Left cardiac atrium (tissue), 4 donors: Measurements from ENCODE around the gene ADRA1B. TPM values are rescaled to one million over a fixed set of nuclear protein-coding genes. Genes with fewer than 3 reads are reported as not detected.

ENCODE experiments used
- ATAC-seq, 2 donors: fragments of 200-7000 bp; cut with Tn5 transposase; one replicate each; pipeline ENCODE4 v1.9.1; 2020; ENCODE audit warnings: mild to moderate bottlenecking in 2 of 2, moderate library complexity in 2 of 2
- DNase-seq: peaks from one replicate; pipeline ENCODE4 v3.0.0-alpha.2; 2020
- intact Hi-C, 2 donors: fragments of 100-400 bp; cut with DNase I; formaldehyde crosslinking; loops; one replicate each; pipeline versions ENCODE4 v1.14.1 to v1.15.1; 2022 to 2023
- long read RNA-seq: library from polyadenylated mRNA; unstranded; transcript quantifications from one replicate; pipeline ENCODE4 v2.0.0, GENCODE V29; 2021
- total RNA-seq, 2 donors: library from RNA; stranded (reverse); fragmentation: NEBNext Ultra II Directional; extraction: Animal tissue kit (Norgen Biotek cat#: 25700); gene quantifications; one replicate each; pipeline ENCODE4 v1.2.1, GENCODE V29; 2021
- donor health status: DM: no; HTN: yes; CAD: no.
- donor health status: DM: no; HTN: yes; CAD: no; lungs with severe emphysema.
- donor health status: DM: yes; HTN: yes; CAD: no.
- donor health status: Dilated cardiomyopathy.

Gene ADRA1B
- total RNA-seq = 1 to 10 TPM; 1.8 to 2.9 TPM
- long read RNA-seq = 0 reads

DNA sequence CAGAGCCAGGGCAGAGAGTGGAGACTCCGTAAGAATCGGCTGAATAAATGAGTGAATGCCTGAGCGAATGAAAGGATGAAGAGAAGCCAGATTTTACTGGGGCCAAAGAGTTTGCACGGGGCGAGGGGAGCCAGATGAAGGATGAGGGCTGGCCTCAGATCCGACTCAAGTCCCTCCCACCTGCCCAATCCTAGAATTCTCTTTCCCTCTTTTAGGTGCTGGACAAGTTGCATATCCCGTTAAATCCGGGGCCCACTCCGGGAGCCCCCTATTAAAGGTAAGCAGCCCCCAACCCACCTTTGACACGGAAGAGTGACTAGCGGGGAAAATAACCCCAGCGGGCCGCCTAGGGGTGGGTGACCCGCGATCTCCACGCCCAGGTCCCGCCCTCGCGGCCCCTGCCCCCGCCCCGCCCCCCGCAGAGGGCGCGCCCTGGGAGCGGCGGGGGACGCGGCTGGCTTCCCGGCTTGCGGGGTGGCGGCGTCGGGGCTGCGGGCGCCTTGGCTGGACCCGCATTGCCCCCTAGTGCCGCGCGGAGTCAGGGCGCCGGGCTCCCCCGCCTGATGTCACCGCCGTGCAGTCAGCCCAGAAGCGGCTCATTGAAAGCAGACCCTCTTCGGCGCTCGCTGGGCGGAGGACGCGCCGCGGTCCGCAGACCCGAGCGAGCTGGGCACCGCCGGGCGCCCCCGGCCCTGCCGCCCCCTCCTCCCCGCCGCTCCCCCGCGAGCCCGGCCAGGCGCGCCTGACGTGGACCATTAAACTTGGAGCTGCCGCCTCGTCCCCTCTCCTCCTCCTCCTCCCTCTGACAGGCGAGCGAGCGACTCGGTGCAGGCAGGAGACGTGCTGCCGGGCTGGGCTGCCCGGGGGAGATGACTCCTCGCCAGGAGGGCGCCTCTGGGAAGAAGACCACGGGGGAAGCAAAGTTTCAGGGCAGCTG, at the start of gene ADRA1B:
TSS of gene ADRA1B (plus strand) at position 579 of the 937 bp plus-strand sequence. CDS start 424 bp downstream, outside the sequence.
- peak; percentile 77 for DNase-seq
- intact Hi-C loops = loop anchor here in 1 of 2 donors (5.0 to 10.0 kb wide), 3 partner anchors 131 to 401 kb away; no protein-coding TSS in a partner anchor
- peak; percentile 89 to 92 for ATAC-seq

DNA sequence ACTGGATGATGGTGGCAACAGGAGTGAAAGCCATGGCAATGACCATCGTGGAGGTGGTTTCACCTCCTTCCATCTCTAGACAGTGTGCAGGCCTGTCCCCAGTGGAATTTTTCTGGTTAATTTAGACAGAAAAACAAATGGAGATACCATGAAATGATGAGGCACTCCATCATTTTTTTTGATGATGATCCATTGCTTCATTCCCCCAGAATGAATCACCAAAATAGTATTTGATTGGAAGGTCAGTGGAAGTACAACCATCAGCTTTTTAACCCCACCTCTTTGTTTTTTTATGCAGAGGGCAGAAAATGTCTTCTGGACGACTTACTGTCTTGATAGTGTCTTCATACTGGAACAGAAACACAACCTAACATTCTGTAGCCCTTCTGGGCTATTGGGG, 42.6 kb upstream of the ADRA1B start:
- ATAC-seq = no peak
- no peak for DNase-seq
- intact Hi-C loops = no loop called here

DNA sequence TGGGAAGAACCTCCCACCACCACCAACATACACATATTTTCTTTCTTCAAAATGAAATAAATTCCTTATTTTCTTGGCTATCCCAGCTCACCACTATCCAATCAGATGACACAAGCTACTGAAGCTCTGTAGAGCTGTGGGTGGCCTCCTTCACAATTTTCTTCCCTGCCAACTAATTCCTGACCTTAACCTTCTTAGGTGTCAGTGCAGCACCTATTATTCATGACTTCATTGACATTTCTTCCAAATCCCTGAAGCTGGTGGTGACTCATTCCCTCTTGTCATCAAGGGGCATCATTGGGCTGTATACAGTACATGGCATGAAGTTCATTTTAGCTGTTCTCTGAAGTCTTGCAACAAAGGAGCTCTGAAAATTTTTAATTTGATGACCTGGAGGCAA, 42.0 kb upstream of the ADRA1B start:
- DNase-seq (no peak), ATAC-seq (no peak)
- intact Hi-C loops = no loop called here

DNA sequence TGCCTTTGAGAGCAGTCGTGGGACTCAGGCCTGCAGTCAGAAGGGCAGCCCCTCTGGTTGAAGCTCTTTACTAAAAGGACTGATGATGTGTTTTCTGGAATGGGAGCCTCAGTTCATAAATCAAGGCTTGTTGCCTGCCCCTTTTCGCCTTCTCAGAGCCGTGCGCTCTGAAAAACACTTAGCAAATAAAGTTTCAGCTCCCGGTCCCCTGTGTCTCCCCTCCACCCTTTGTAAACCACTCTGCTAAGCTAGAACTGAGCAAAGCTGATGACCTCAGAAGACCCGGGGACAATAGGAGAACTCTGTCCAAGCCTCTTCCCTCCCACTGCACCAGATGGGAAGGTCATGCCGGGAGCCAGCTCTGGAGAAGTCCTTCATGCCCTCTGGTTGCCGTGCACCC, 39.3 kb upstream of the ADRA1B start:
- no peak for ATAC-seq
- intact Hi-C loops = no loop called here
- DNase-seq = no peak

DNA sequence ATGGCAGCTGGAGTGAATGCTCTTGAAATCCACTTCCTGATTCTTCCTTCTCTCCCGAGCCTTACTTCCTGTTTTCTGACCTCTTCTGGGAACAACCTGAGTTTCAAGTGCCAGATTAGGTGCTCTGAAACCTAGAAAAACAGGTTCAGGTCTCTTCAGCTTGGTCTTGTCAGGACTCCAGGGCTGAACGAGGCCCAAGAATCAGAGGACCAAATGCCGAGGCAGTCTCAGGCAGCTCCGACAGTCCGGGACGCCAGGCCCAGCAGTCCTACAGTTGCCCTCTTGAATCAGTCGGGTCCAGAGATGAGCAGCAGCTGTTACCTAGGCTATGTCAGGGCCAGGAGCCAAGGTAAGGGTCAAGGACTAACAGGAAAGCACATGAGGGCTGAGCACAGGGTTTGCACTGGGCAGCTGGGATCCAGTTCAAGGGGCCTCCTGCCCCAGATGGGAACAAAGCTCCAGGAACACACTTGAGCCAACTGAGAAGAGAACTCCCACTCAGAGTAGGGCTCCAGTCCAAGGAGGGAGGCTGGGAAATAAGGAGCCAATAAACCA, 38.3 kb upstream of the ADRA1B start:
- DNase-seq (peak; percentile 57), ATAC-seq (peak; percentile 77 to 82)
- intact Hi-C loops = no loop called here

- ATAC-seq (peak; percentile 83 to 86), DNase-seq (peak; percentile 75)
- intact Hi-C loops = no loop called here
Measured at GRCh38 chr5:159878988-159879471, 37.3 kb upstream of the ADRA1B start.

- DNase-seq (no peak), ATAC-seq (no peak)
- intact Hi-C loops = no loop called here
Measured at GRCh38 chr5:159880676-159881075, 35.6 kb upstream of the ADRA1B start.

GRCh38 chr5:159881967-159882366, 34.3 kb upstream of the ADRA1B start:
- DNase-seq (no peak), ATAC-seq (no peak)
- intact Hi-C loops = no loop called here

GRCh38 chr5:159883522-159883950, 32.7 kb upstream of the ADRA1B start:
- ATAC-seq (peak; percentile 31 to 50), DNase-seq (no peak)
- intact Hi-C loops = no loop called here

- no peak for DNase-seq
- intact Hi-C loops = no loop called here
Measured at GRCh38 chr5:159884917-159885620, 31.2 kb upstream of the ADRA1B start.

DNA sequence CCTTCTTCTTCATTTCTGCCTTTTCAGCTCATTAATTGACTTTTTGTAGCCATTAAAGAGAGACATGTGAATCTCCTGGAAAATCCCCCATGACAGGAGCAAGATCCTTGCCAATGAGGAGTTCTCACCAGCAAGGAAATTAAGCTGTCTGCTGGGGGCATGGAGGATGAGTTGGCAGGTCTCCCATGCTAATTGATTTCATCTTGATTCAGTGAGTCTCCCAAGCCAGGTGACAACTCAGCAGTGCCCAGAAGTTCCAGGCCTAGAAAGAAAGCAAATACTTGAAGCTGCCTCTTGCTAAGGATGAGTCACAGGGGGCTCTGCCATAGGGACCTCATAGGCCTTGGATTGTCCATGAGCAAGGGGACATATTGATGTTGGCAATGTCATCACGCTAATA, 30.0 kb upstream of the ADRA1B start:
- DNase-seq = no peak
- ATAC-seq = no peak
- intact Hi-C loops = no loop called here

More at GRCh38 chr5:159884917-159885620, 31.2 kb upstream of the ADRA1B start:
- peak in 1 of 2 donors; percentile 56 for ATAC-seq

- intact Hi-C loops = no loop called here
- ATAC-seq (no peak), DNase-seq (no peak)
Measured at GRCh38 chr5:159887050-159887449, 29.2 kb upstream of the ADRA1B start.

GRCh38 chr5:159888860-159889259, 27.4 kb upstream of the ADRA1B start:
- ATAC-seq (no peak), DNase-seq (no peak)
- intact Hi-C loops = no loop called here

DNA sequence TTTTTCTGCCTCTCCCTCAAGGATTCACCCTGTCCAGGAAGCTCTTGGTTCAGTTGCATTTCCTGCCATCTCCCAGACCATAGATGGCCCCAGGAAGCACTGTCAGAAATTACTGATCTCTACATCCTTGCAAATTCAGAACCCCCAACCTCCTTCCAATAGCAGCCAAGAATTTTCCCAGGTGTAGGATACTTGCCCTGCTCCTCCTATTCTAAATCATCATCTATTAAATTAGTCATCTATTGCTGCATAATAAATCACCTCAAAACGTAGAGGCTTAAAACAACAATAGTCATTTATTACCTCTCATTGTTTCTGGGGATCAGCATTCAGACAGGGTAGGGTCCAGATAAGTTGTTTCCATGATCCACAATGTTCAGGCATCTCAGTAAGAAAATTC, 26.1 kb upstream of the ADRA1B start:
- no peak for ATAC-seq
- intact Hi-C loops = no loop called here

GRCh38 chr5:159891371-159891770, 24.9 kb upstream of the ADRA1B start:
- DNase-seq (no peak), ATAC-seq (no peak)
- intact Hi-C loops = no loop called here

More for the DNA sequence above, 26.1 kb upstream of the ADRA1B start:
- no peak for DNase-seq

- DNase-seq (no peak), ATAC-seq (no peak)
- intact Hi-C loops = no loop called here
Measured at GRCh38 chr5:159893040-159893695, 23.1 kb upstream of the ADRA1B start.

GRCh38 chr5:159894149-159894720, 22.0 kb upstream of the ADRA1B start:
- intact Hi-C loops = no loop called here
- DNase-seq (no peak), ATAC-seq (no peak)

- intact Hi-C loops = no loop called here
- DNase-seq (no peak), ATAC-seq (peak; percentile 56 to 57)
Measured at GRCh38 chr5:159897786-159898393, 18.4 kb upstream of the ADRA1B start.
